Activated CD4-positive, alpha-beta T cell treated with anti-CD3 and anti-CD28 coated beads, Interleukin-2, Interleukin-6, amounts not matched to agents 100 ng/mL and 50 ng/mL, durations not matched to agents 16 hours and 8 hours (primary cell): ENCODE data around the gene NRSN2.
"Not testable (repeated sequence)": the region's sequence is repeated elsewhere in the genome, so short reads cannot be mapped to it uniquely, and the experiment has no call there.

Experiments used
- DNase-seq: peaks from one replicate; pipeline ENCODE4 v3.0.0-alpha.2; 2020

Gene NRSN2

GRCh38 chr20:377578-377977, 30.7 kb downstream of the NRSN2 start:
- not testable (repeated sequence) for DNase-seq

- DNase-seq, result no peak
These were observed 32.0 kb downstream of the NRSN2 start for GRCh38 chr20:378961-379336.

GRCh38 chr20:380763-381580, 34.1 kb downstream of the NRSN2 start:
- peak; percentile 82 for DNase-seq

GRCh38 chr20:381581-382290, 34.8 kb downstream of the NRSN2 start:
- peak; percentile 90 for DNase-seq

- no peak for DNase-seq
These were observed 35.6 kb downstream of the NRSN2 start for GRCh38 chr20:382291-383115.

GRCh38 chr20:383889-384288, 37.0 kb downstream of the NRSN2 start:
- DNase-seq, result no peak

GRCh38 chr20:384723-385122, 37.8 kb downstream of the NRSN2 start:
- no peak for DNase-seq

- no peak for DNase-seq
These were observed 38.5 kb downstream of the NRSN2 start for GRCh38 chr20:385448-385847.

GRCh38 chr20:386634-387033, 39.7 kb downstream of the NRSN2 start:
- not testable (repeated sequence) for DNase-seq

GRCh38 chr20:387520-387919, 40.6 kb downstream of the NRSN2 start:
- no peak for DNase-seq

GRCh38 chr20:388034-388994, 41.4 kb downstream of the NRSN2 start:
- no peak for DNase-seq

GRCh38 chr20:389220-389619, 42.3 kb downstream of the NRSN2 start:
- no peak for DNase-seq

GRCh38 chr20:391041-391711, 44.3 kb downstream of the NRSN2 start:
- no peak for DNase-seq

GRCh38 chr20:393296-393695, 46.4 kb downstream of the NRSN2 start:
- DNase-seq, result not testable (repeated sequence)

- no peak for DNase-seq
These were observed 49.3 kb downstream of the NRSN2 start for GRCh38 chr20:396252-396618.

GRCh38 chr20:396619-397431, 49.9 kb downstream of the NRSN2 start:
- no peak for DNase-seq

- no peak for DNase-seq
These were observed 50.7 kb downstream of the NRSN2 start for GRCh38 chr20:397432-398237.

GRCh38 chr20:399182-399707, 52.3 kb downstream of the NRSN2 start:
- no peak for DNase-seq

GRCh38 chr20:400128-400453, 53.2 kb downstream of the NRSN2 start:
- DNase-seq, result no peak
